Hematopoietic multipotent progenitor cell treated with erythropoietin and hydrocortisone succinate and interleukin-3 and kit ligand, for 4 days (in vitro differentiated cells): ENCODE data around the gene MRPS34.

Source experiments
- DNase-seq: peaks from one replicate; pipeline ENCODE4 v3.0.0-alpha.2; 2015

MRPS34 gene

DNA sequence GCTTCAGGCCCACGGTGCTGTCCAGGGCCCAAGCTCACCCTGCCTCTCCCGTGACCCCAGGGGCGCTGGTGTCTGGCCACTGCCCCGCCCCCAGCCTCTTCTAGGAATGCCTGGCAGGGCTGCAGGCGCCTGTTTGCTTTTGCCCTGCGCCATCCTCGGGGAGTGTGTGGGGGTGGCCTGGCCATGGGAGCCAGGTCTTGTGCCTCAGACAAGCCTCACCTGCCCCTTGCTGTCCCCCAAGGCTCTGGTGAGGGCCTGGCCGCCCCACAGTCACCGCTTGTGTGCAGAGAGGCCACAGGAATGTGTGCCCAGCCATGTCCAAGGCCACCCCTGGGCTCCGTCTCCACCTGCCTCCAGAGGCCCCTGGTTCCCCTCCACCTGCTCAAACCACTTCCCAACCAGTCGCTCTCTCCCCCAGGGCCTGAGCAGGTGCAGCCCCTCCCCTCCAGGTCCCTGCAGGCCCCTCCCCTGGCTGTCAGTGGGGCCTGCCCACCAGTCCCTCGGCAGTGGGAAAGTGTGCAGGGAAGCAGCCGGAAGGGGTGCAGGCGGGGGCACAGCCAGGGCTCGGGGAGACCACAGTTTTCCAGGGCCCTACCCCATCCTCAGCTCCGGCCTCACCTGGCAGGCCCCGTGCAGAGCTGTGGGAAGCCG is 21.4 kb upstream of the MRPS34 start:
- no peak for DNase-seq

GRCh38 chr16:1793578-1794220 is 20.8 kb upstream of the MRPS34 start, which contains the start of gene IGFALS:
Gene IGFALS, minus strand, starts transcription at chr16:1793705. Its CDS starts 53 bp downstream, at chr16:1793652.
- no peak for DNase-seq

- no peak for DNase-seq
These were observed 20.1 kb upstream of the MRPS34 start for GRCh38 chr16:1792836-1793577.

GRCh38 chr16:1791943-1792812 is 19.2 kb upstream of the MRPS34 start:
- no peak for DNase-seq

DNA sequence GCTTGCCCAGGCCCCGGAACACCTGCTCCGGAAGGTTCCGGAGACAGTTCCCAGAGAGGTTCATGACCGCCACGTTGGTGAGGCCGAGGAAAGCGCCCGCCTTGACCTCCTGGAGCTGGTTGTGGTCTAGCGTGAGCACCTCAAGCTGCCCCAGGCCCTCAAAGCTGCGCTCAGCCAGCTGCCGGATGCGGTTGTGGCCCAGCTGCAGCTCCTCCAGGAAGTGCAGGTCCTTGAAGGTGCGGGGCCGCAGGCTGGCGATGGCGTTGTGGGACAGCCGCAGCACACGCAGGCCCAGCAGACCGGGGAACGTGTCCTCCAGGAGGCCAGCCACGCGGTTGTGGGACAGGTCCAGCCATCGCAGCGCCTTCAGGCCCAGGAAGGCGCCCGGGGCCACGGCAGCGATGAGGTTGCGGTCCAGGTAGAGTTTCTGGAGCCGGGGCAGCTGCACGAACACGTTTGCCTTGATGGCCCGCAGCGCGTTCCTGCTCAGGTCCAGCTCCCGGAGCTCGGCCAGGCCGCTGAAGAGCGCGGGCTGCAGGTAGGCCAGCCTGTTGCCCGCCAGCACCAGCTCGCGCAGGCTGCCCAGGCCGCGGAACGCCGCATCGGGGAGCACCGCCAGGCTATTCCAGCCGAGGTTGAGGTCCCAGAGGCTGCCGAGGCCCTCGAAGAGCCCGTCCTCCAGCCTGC is 18.5 kb upstream of the MRPS34 start:
- no peak for DNase-seq

GRCh38 chr16:1790611-1791255 is 17.8 kb upstream of the MRPS34 start:
- no peak for DNase-seq

DNA sequence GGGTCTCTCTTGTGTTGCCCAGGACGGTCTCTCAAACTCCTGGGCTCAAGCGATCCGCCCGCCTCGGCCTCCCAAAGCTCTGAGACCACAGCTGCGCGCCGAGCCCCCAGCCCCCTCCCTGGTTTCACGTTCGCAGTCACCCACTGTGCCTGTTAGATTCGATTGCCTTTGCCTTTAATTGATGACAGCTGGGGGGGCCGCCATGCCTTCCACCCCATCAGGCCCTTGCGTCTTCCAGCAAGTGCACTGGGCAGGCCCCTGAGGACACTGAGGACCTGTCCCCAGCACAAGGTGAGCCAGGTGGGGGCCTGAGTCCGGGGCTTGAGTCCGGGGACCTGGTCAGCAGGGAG is 17.3 kb upstream of the MRPS34 start:
- DNase-seq: no peak

DNA sequence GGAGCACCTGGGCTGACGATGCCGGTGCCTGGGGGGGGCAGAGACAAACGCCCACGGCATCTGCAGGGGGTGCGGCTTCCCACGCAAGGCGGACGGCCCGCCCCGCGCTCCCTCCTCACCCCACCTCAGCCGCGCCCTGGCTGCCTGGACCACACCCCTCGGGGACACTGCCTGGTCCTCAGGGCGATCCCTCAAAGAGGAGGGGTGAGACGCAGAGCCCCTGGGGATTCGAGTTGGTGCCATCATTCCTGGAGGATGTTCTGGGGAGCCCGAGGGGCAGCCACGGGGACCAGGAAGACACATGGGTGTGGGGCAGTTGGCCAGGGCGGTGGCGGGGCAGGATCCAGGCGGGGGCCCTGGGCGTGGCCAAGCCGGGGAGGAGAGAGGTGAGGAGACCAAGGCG is 16.7 kb upstream of the MRPS34 start:
- no peak for DNase-seq

DNA sequence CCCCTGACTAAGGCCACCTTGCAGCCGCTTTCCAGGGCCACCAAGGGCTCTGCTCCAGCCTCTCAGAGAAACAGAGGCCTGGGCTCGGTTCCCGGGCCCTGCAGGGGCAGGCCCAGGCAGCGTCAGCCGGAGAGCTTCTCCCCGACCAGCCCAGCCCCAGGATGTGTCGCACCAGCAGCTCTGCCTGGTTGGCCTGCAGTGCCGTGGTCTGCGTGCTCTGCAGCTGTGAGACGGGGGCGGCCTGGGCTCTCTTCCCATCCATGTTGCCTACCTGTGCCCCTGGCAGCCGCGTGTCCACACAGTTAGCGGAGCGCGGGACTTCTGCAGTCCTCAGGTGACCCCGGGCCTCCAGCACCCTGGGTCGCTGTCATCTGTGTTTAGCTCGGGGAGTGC is 15.8 kb upstream of the MRPS34 start:
- no peak for DNase-seq

DNA sequence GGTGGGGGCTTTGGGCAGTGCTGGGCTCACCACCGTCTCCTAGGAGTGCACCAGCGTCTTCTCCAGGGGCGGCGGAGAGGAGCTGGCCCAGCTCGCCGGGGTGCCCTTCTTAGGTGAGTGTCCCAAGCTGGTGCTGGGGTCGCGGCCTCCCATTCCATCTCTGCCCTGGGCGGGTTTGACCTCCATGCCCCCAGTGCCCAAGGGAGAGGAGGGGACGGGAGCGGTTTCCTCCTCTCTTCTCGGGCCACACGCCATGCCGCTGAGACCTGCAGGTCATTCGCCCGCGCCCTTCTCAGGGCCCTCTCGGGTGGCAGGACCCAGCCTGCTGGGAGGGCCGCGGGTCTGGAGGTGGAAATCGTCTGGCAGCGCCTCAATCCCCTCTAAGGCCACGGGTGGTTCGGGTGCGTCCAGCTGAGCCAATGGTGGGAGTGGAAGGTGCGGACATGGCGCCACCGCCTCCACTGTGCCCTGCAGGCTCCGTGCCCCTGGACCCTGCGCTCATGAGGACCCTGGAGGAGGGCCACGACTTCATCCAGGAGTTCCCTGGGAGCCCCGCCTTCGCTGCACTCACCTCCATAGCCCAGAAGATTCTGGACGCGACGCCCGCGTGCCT is 15.3 kb upstream of the MRPS34 start:
- no peak for DNase-seq

DNA sequence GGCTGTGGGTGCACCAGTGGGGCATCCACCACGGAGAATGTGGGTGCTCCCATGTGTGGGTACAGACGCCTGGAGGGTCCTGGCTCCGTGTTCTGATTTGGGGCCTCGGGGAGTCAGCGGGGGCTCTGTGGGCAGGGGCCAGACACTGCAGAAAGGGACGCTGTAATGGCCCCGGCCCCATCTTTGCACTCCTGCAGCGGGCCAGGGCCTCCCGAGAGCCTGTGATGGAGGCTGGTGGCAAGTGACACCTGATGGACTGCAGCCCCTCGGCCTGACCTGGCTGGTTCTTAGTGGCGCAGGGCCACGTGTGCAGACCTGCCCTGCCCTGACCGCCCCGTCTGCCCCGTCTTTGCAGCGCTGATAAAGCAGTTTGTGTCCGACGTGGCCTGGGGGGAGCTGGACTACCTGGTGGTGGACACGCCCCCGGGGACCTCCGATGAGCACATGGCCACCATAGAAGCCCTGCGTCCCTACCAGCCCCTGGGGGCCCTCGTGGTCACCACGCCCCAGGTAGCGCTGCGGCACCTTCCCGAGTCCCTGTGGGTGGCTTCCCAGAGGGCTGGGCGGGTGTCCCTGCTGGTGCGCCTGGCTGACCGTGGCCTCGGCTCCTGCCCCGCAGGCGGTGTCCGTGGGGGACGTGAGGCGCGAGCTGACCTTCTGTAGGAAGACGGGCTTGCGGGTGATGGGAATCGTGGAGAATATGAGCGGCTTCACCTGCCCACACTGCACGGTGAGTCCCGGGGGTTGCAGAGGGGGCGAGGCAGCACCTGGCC is 14.6 kb upstream of the MRPS34 start:
- DNase-seq: no peak

- no peak for DNase-seq
These were observed 14.1 kb upstream of the MRPS34 start for GRCh38 chr16:1787056-1787321.

GRCh38 chr16:1786242-1787055 is 13.5 kb upstream of the MRPS34 start:
- no peak for DNase-seq

DNA sequence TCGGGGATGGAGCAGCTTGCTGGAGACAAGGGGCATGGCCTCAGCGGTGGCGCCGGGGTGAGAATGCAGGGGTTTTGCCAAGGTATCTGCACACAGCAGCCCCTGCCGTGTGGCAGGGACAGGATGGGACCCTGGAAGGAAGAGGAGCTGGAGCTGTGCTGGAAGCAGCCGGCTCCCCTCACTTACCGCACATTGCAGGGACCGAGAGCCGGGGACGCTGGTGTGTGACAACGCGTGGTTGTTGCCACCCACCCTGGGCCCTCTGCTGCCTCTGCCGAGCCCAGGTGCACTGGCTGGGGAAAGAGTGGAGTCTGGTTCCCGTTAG is 12.9 kb upstream of the MRPS34 start:
- DNase-seq: no peak

DNA sequence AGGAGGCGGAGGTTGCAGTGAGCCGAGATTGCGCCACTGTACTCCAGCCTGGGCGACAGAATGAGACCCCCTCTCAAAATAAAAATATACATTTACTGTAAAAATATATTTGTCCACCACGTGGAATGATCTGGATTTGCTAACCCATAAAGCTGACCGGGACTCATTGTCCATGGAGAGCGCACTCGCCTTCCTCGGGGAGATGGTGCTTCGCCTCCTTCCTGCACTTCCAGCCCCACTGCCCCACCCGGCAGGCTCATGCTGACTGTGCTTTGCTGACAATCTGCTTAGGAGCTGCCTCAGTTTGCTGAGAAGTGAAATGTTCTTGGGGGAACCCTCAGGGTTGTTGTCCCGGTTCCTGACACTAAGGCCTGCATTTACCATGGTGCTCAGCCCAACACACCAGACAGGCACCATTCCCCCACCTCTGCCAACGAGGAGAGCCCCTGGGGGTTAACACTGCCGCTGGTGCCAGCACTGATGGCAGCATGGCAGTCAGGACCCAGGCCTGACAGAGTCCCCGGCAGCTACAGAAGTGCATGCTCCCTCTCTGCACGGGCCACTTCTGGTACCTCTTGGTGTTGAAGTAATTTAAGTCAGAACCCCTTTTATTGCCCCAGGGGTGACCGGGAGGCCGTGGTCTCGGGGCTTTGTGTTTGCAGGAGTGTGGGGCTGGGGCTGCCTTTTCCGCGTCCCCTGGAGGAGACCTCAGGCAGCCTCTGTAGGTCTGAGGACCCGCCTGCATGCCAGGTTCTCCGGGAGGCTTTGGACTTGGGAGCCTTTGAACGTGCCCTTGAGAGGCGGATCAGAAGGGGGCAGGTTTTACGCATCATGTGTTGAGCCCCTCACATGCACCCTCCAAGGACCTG is 12.3 kb upstream of the MRPS34 start:
- no peak for DNase-seq

GRCh38 chr16:1782408-1783264 is 9.7 kb upstream of the MRPS34 start, which contains the start of the genes NUBP2 and SPSB3:
Gene NUBP2, plus strand, starts transcription at chr16:1782960. Its CDS starts 61 bp downstream, at chr16:1783021.
Gene SPSB3, minus strand, starts transcription at chr16:1782571. Its CDS starts 1,088 bp downstream, at chr16:1781483.
- DNase-seq: peak; percentile 100

- peak; percentile 66 for DNase-seq
These were observed 8.9 kb upstream of the MRPS34 start for GRCh38 chr16:1781758-1782407.

GRCh38 chr16:1781254-1781653 is 8.3 kb upstream of the MRPS34 start:
- DNase-seq: no peak
